D721Med (cell line): ENCODE measurements around the gene MAPT.
"Not testable (repeated sequence)": the region's sequence is repeated elsewhere in the genome, so short reads cannot be mapped to it uniquely, and the experiment has no call there.

Experiments used
- DNase-seq: peaks from one replicate; pipeline ENCODE4 v3.0.0; 2011; ENCODE audit warnings: low spot score; ENCODE audit not compliant: insufficient read length
- FAIRE-seq: peaks from 2 replicates; lab custom pipeline; 2011; peaks lifted over from hg19 to GRCh38; lab: Jason Lieb, UNC
- CTCF ChIP-seq: IDR thresholded peaks from 2 replicates; pipeline ENCODE4 v1.5.1; 2012; ENCODE audit warnings: mild to moderate bottlenecking, control low read depth; ENCODE audit not compliant: insufficient read depth; ENCODE audit errors: missing control alignments

Gene MAPT

GRCh38 chr17:45861165-45861564 is 33.2 kb upstream of the MAPT start:
- DNase-seq (no peak), FAIRE-seq (no peak)
- TF ChIP-seq CTCF: no peak

- not testable (repeated sequence) for FAIRE-seq, DNase-seq
Measured at GRCh38 chr17:45862127-45862526, 32.2 kb upstream of the MAPT start.

GRCh38 chr17:45863857-45864654 is 30.3 kb upstream of the MAPT start:
- no peak for FAIRE-seq
- no peak for DNase-seq
- TF ChIP-seq CTCF: no peak

GRCh38 chr17:45867171-45867570 is 27.2 kb upstream of the MAPT start:
- no peak for DNase-seq
- TF ChIP-seq CTCF: no peak
- no peak for FAIRE-seq

GRCh38 chr17:45867702-45868101 is 26.7 kb upstream of the MAPT start:
- FAIRE-seq (no peak), DNase-seq (no peak)
- no peak for TF ChIP-seq CTCF

- FAIRE-seq (no peak), DNase-seq (no peak)
- no peak for TF ChIP-seq CTCF
Measured at GRCh38 chr17:45868276-45868675, 26.1 kb upstream of the MAPT start.

- no peak for TF ChIP-seq CTCF
- DNase-seq (no peak), FAIRE-seq (no peak)
Measured at GRCh38 chr17:45869676-45870341, 24.5 kb upstream of the MAPT start.
